ENCODE measurements around the gene SMYD3.

DNA sequence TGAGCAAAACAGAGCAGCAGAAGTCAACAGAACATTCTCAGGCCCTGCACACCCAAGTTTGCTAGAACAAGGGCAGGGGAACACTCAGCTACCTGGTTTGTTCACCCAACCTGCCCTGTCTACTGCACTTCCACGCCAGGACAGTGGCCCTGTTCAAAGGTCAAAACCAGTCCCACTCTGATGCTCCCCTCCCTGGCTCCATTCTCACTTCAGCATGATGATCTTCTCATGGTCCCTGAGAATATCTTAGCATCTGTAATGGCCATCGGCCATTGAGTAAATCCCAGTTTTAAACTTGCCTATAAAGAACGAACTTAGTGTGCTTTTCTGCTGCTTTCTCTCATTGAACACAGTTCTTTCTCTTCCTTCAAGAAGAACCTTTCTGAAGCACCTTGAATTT is 293.6 kb downstream of the SMYD3 start:
- TF ChIP-seq, protein P1, sequence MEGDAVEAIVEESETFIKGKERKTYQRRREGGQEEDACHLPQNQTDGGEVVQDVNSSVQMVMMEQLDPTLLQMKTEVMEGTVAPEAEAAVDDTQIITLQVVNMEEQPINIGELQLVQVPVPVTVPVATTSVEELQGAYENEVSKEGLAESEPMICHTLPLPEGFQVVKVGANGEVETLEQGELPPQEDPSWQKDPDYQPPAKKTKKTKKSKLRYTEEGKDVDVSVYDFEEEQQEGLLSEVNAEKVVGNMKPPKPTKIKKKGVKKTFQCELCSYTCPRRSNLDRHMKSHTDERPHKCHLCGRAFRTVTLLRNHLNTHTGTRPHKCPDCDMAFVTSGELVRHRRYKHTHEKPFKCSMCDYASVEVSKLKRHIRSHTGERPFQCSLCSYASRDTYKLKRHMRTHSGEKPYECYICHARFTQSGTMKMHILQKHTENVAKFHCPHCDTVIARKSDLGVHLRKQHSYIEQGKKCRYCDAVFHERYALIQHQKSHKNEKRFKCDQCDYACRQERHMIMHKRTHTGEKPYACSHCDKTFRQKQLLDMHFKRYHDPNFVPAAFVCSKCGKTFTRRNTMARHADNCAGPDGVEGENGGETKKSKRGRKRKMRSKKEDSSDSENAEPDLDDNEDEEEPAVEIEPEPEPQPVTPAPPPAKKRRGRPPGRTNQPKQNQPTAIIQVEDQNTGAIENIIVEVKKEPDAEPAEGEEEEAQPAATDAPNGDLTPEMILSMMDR (IDR thresholded peaks at IDR 0.05), result no peak
- TF ChIP-seq, protein P2, sequence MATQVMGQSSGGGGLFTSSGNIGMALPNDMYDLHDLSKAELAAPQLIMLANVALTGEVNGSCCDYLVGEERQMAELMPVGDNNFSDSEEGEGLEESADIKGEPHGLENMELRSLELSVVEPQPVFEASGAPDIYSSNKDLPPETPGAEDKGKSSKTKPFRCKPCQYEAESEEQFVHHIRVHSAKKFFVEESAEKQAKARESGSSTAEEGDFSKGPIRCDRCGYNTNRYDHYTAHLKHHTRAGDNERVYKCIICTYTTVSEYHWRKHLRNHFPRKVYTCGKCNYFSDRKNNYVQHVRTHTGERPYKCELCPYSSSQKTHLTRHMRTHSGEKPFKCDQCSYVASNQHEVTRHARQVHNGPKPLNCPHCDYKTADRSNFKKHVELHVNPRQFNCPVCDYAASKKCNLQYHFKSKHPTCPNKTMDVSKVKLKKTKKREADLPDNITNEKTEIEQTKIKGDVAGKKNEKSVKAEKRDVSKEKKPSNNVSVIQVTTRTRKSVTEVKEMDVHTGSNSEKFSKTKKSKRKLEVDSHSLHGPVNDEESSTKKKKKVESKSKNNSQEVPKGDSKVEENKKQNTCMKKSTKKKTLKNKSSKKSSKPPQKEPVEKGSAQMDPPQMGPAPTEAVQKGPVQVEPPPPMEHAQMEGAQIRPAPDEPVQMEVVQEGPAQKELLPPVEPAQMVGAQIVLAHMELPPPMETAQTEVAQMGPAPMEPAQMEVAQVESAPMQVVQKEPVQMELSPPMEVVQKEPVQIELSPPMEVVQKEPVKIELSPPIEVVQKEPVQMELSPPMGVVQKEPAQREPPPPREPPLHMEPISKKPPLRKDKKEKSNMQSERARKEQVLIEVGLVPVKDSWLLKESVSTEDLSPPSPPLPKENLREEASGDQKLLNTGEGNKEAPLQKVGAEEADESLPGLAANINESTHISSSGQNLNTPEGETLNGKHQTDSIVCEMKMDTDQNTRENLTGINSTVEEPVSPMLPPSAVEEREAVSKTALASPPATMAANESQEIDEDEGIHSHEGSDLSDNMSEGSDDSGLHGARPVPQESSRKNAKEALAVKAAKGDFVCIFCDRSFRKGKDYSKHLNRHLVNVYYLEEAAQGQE (IDR thresholded peaks at IDR 0.05; ENCODE audit: insufficient read depth in 1 of 2, low read depth in 2 of 2, low read length in 1 of 2), result no peak

Measured in Panc1 (cell line).